Small intestine (tissue), 4 donors: Measurements from ENCODE around the gene CFLAR. TPM values are rescaled to one million over a fixed set of nuclear protein-coding genes. Genes with fewer than 3 reads are reported as not detected.

Experiments
- polyA plus RNA-seq, 4 donors: library from polyadenylated mRNA; stranded (reverse) in 3 of 4; unstranded in 1 of 4; fragments of 200-250 nt in 3 of 4; fragments of 120-200 nt in 1 of 4; gene quantifications; one replicate each; pipeline versions ENCODE4 v1.2.1 to v1.2.3, GENCODE V29; 2013
- donor health status: healthy with polysubstance abuse.
- donor health status: Bipolar disorder and iron deficiency.
- donor health status: healthy.

The CFLAR gene
- polyA plus RNA-seq, 4 donors, result 26.4 to 68.6 (median 47.1) TPM

Other genes starting within 250 kb of the CFLAR start
- gene PPIL3, start 227.1 kb upstream of the CFLAR start, polyA plus RNA-seq, result 10 to 100 TPM; 14.1 to 62.8 (median 16.2) TPM
- gene NIF3L1, start 226.8 kb upstream of the CFLAR start, polyA plus RNA-seq, result 10 to 100 TPM; 17.6 to 33.2 (median 28.2) TPM
- 10 to 100 TPM in 3 of 4 donors, 1 to 10 TPM in 1; 8.9 to 25.9 (median 11.4) TPM for gene ORC2, start 152.5 kb upstream of the CFLAR start, polyA plus RNA-seq
- 10 to 100 TPM in 1 of 4 donors, 1 to 10 TPM in 3; 3.8 to 10.4 (median 6.9) TPM for gene HYCC2, start 44.5 kb upstream of the CFLAR start, polyA plus RNA-seq
- gene NDUFB3, start 44.2 kb upstream of the CFLAR start, polyA plus RNA-seq, result 100 to 1,000 TPM in 3 of 4 donors, 10 to 100 TPM in 1; 81.3 to 174 (median 135) TPM
- gene CASP10, start 67.0 kb downstream of the CFLAR start, polyA plus RNA-seq, result 10 to 100 TPM; 11.6 to 21.7 (median 16.4) TPM
- gene CASP8, start 144.4 kb downstream of the CFLAR start, polyA plus RNA-seq, result 10 to 100 TPM; 14.1 to 43.7 (median 20.3) TPM
- 1 to 10 TPM in 1 of 4 donors, under 1 TPM in 2, not detected in 1; 0.60 to 2.9 (median 0.71) TPM for gene FLACC1, start 241.2 kb downstream of the CFLAR start, polyA plus RNA-seq